SK-N-SH treated with all-trans-retinoic acid at 6 μM for 48 hours (cell line): ENCODE data around the gene TNS4.

Experiments used
- ARNTL ChIP-seq: fragments of 450-650 bp; formaldehyde crosslinking; IDR thresholded peaks from 2 replicates; pipeline ENCODE4 v1.5.0; 2020; ENCODE audit warnings: low read depth, mild to moderate bottlenecking, moderate library complexity, borderline replicate concordance
- BACH2 ChIP-seq: fragments of 250-450 bp; sonication (Bioruptor Pico); IDR thresholded peaks from 2 replicates; pipeline ENCODE4 v1.9.0; 2021; ENCODE audit warnings: mild to moderate bottlenecking, borderline replicate concordance
- CREB5 ChIP-seq: fragments of 250-450 bp; sonication (Bioruptor Pico); IDR thresholded peaks from 2 replicates; pipeline ENCODE4 v1.5.1; 2020; ENCODE audit warnings: low read depth, mild to moderate bottlenecking, moderate library complexity
- CSDC2 ChIP-seq: fragments of 250-450 bp; sonication (Bioruptor Pico); IDR thresholded peaks from 2 replicates; pipeline ENCODE4 v1.5.0; 2020; ENCODE audit warnings: mild to moderate bottlenecking, moderate library complexity
- GLIS3 ChIP-seq: fragments of 250-450 bp; sonication (Bioruptor Pico); IDR thresholded peaks from 2 replicates; pipeline ENCODE4 v1.5.0; 2020; ENCODE audit warnings: mild to moderate bottlenecking, moderate library complexity
- OSR1 ChIP-seq: fragments of 250-450 bp; sonication (Bioruptor Pico); IDR thresholded peaks from 2 replicates; pipeline ENCODE4 v1.8.0; 2022; ENCODE audit warnings: moderate library complexity, mild to moderate bottlenecking, inconsistent platforms
- PATZ1 ChIP-seq: fragments of 250-450 bp; sonication (Bioruptor Pico); IDR thresholded peaks from 2 replicates; pipeline ENCODE4 v1.8.0; 2020; ENCODE audit warnings: mild to moderate bottlenecking, moderate library complexity, borderline replicate concordance
- POU6F1 ChIP-seq: fragments of 250-450 bp; sonication (Bioruptor Pico); IDR thresholded peaks from 2 replicates; pipeline ENCODE4 v1.8.0; 2021; ENCODE audit warnings: low read depth, mild to moderate bottlenecking, moderate library complexity, borderline replicate concordance
- PPARA ChIP-seq: fragments of 250-450 bp; sonication (Bioruptor Pico); IDR thresholded peaks from 2 replicates; pipeline ENCODE4 v1.5.0; 2020; ENCODE audit warnings: mild to moderate bottlenecking, borderline replicate concordance
- TSHZ2 ChIP-seq: fragments of 250-450 bp; sonication (Bioruptor Pico); IDR thresholded peaks from 2 replicates; pipeline ENCODE4 v1.5.0; 2020; ENCODE audit warnings: mild to moderate bottlenecking, moderate library complexity
- ZFP3 ChIP-seq: fragments of 250-450 bp; sonication (Bioruptor Pico); IDR thresholded peaks from 2 replicates; pipeline ENCODE4 v1.5.0; 2020; ENCODE audit warnings: mild to moderate bottlenecking, moderate library complexity
- ZNF565 ChIP-seq: fragments of 450-650 bp; formaldehyde crosslinking; conservative IDR thresholded peaks from 2 replicates; pipeline ENCODE4 v1.5.0; 2020; ENCODE audit warnings: low read depth, mild to moderate bottlenecking, moderate library complexity
- ZNF70 ChIP-seq: fragments of 450-650 bp; formaldehyde crosslinking; IDR thresholded peaks from 2 replicates; pipeline ENCODE4 v1.5.0; 2020; ENCODE audit warnings: mild to moderate bottlenecking, moderate library complexity
- ZNF8 ChIP-seq: fragments of 450-650 bp; formaldehyde crosslinking; IDR thresholded peaks from 2 replicates; pipeline ENCODE4 v1.5.0; 2020; ENCODE audit warnings: mild to moderate bottlenecking, moderate library complexity

- TF ChIP-seq ZFP3 (CRISPR knock-in tag) = no peak
- TF ChIP-seq OSR1 (CRISPR knock-in tag) = no peak
- no peak for TF ChIP-seq PPARA (CRISPR knock-in tag)
- TF ChIP-seq PATZ1 (CRISPR knock-in tag) = no peak
- TF ChIP-seq CREB5 = no peak
- TF ChIP-seq BACH2 (CRISPR knock-in tag) = no peak
- no peak for TF ChIP-seq ZNF565 (CRISPR knock-in tag)
- no peak for TF ChIP-seq ZNF70 (CRISPR knock-in tag)
- no peak for TF ChIP-seq POU6F1 (CRISPR knock-in tag)
- TF ChIP-seq TSHZ2 (CRISPR knock-in tag) = no peak
- no peak for TF ChIP-seq ZNF8 (CRISPR knock-in tag)
- no peak for TF ChIP-seq GLIS3 (CRISPR knock-in tag)
- TF ChIP-seq CSDC2 (CRISPR knock-in tag) = no peak
- TF ChIP-seq ARNTL (CRISPR knock-in tag) = no peak
Observed at GRCh38 chr17:40536295-40537171, 35.1 kb upstream of the TNS4 start.
